Airway epithelial cell (primary cell): ENCODE results near the gene ITPR1. TPM values are rescaled to one million over a fixed set of nuclear protein-coding genes. Genes with fewer than 3 reads are reported as not detected.

Experiments
- total RNA-seq: library from RNA; depleted of rRNA; stranded (reverse); fragments of >200 nt; gene quantifications from 2 replicates; pipeline ENCODE4 v1.2.3, GENCODE V29; 2015

The ITPR1 gene
- 2.7 and 3.7 TPM in 2 replicates for total RNA-seq

GRCh38 chr3:4493014-4493940, at the start of gene ITPR1:
Gene ITPR1 (plus strand): TSS chr3:4493348. CDS start chr3:4516492, 23,144 bp downstream.

GRCh38 chr3:4466741-4467521, 26.2 kb upstream of the ITPR1 start, which contains the start of gene SUMF1:
Gene SUMF1 (minus strand): TSS chr3:4467269. CDS start chr3:4467245, 24 bp downstream.

Other genes with a start within 250 kb of the ITPR1 start
- gene SETMAR, start 190.0 kb upstream of the ITPR1 start, total RNA-seq, result 6.3 and 11.0 TPM in 2 replicates
- 36.4 and 43.0 TPM in 2 replicates for gene SUMF1, start 26.1 kb upstream of the ITPR1 start, total RNA-seq